ENCODE measurements around the gene ELMO1. TPM values are rescaled to one million over a fixed set of nuclear protein-coding genes. Genes with fewer than 3 reads are reported as not detected.
A peak's percentile ranks its signal among the peaks of the same experiment; 100 is the strongest.

ELMO1 gene
- total RNA-seq, 1 experiment from 2014 or later, result 21.7 TPM

- no peak for DNase-seq (ENCODE audit: low read depth)
Measured at GRCh38 chr7:37097983-37098382, 350.7 kb downstream of the ELMO1 start.

DNA sequence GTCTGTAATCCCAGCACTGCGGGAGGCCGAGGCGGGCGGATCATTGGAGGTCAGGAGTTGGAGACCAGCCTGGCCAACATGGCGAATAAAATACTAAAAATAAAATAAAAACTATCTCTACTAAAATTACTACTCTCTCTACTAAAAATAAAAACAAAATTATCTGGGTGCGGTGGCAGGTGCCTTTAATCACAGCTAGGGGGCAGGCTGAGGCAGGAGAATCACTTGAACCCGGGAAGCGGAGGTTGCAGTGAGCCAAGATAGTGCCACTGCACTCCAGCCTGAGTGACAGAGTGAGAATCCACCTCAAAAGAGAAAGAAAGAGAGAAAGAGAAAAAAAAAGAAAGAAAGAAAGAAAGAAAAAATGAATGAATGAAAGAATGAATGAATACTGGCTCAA is 351.4 kb downstream of the ELMO1 start:
- DNase-seq (ENCODE audit: low read depth), result no peak

DNA sequence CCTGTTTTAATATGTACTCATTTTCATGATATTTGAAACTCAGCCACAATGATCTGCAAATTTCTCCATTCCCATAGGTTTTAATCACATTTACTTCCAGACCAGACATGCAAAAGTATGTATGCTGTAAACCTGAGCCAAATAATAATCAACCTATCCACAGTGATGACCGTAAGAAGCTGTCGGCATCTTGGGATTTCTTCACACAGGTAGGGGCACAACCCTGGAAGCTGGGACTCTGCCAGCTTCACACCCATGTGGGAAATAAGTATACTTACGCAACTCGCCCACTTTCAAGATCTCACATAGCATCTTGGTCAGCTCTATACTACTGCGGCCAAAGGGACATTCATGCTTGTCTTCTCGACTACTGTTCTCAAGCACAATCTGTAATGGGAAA is 352.3 kb downstream of the ELMO1 start:
- DNase-seq (ENCODE audit: low read depth), result no peak

GRCh38 chr7:37095122-37095521 is 353.5 kb downstream of the ELMO1 start:
- DNase-seq (ENCODE audit: low read depth), result no peak

DNA sequence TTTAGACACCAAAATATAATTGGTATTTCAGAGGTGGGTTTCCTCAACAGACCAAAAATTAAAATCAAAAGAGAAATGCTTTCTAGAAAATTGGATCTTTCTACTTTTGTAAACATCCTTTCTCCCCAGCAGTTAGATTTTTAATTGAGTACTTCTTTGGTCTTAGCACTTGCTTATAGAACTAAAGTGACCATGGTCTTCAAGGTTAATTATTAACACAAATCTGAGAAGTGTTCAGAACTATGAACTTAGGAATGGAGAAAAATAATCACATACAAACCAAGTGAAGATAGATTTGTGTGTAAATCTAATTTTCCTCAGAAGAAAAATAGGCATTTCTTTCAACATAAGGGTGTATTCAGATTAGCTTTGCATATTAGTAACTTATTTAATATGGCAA is 355.4 kb downstream of the ELMO1 start:
- no peak for DNase-seq (ENCODE audit: low read depth)

DNA sequence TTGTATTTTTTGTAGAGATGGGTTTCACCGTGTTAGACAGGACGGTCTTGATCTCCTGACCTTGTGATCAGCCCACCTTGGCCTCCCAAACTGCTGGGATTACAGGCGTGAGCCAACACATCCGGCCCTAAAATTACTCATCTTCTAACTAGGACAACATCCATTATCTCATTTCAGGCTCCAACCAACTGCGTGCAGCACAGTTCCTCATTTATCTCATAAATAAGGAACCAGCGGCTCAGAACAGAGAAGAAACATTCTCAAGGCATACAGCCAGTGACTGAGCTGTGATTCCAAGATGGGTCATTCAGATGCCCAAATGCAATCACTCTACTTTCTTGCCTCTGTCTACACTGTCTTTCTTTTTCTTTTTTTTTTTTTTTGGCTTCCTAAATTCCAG is 356.1 kb downstream of the ELMO1 start:
- no peak for DNase-seq (ENCODE audit: low read depth)

DNA sequence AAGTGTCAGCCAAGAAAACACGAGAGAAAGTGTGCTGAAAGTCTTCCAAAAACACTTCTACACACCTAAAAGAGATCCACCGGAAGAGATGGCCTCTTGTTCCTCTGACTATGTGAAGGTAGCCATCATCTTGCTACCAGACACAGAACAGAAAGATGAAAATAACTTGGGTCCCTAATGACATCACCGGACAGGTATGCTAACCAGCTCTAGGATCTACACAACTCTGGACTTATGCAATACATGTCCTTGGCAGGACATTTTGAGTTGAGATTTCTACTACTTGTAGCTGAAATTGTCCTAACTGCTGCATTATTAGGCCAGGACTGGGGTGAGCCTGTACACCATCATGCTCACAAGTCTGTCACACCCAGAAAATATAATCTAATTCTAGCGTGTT is 358.7 kb downstream of the ELMO1 start:
- DNase-seq (ENCODE audit: low read depth), result peak; percentile 18

GRCh38 chr7:37085600-37085999 is 363.1 kb downstream of the ELMO1 start:
- no peak for DNase-seq (ENCODE audit: low read depth)

DNA sequence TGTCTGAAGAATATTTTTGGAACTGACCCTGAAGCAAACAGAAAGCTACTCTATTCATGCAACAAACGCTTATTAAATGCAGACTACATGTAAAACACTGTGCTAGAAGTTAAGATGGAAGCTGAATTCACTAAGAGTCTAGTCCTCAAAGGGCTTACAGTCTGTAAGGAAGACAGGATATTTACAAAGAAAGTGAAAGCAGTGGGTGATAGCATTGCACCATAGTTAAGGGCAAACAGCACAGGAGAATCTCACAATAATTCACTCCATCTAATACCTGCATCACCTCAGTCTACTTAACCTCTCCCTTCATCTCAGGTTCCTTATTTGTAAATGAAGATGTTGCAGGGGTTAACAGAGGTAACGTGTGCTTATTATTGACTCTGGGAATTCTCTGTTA is 364.4 kb downstream of the ELMO1 start:
- no peak for DNase-seq (ENCODE audit: low read depth)

GRCh38 chr7:37083311-37084096 is 365.2 kb downstream of the ELMO1 start:
- no peak for DNase-seq (ENCODE audit: low read depth)

GRCh38 chr7:37081436-37081835 is 367.2 kb downstream of the ELMO1 start:
- DNase-seq (ENCODE audit: low read depth), result peak; percentile 40

DNA sequence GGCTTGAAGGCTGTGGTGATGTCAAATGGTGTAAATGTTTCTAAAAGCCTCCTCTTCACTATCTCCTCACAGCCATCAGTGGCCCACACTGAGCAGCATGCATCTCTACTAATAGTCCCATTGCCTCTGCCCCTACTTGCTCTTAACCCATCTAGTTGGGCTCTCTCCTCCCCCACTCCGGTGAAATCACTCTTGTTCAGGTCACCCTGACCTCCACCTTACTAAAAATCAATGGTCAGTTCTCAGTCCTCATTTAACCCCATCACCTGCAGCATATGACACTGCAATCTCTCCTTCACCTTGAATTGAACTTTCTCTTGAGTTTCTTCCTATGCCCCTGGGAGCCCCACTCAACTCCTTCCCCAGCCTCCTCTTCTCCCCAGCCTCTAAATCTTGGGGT is 369.2 kb downstream of the ELMO1 start:
- no peak for DNase-seq (ENCODE audit: low read depth)

- no peak for DNase-seq (ENCODE audit: low read depth)
Measured at GRCh38 chr7:37076668-37077067, 372.0 kb downstream of the ELMO1 start.

- no peak for DNase-seq (ENCODE audit: low read depth)
Measured at GRCh38 chr7:37074370-37074769, 374.3 kb downstream of the ELMO1 start.

GRCh38 chr7:37071124-37071523 is 377.5 kb downstream of the ELMO1 start:
- no peak for DNase-seq (ENCODE audit: low read depth)

GRCh38 chr7:37070471-37070870 is 378.2 kb downstream of the ELMO1 start:
- no peak for DNase-seq (ENCODE audit: low read depth)

GRCh38 chr7:37070031-37070430 is 378.6 kb downstream of the ELMO1 start:
- no peak for DNase-seq (ENCODE audit: low read depth)

- no peak for DNase-seq (ENCODE audit: low read depth)
Measured at GRCh38 chr7:37069336-37069735, 379.3 kb downstream of the ELMO1 start.

DNA sequence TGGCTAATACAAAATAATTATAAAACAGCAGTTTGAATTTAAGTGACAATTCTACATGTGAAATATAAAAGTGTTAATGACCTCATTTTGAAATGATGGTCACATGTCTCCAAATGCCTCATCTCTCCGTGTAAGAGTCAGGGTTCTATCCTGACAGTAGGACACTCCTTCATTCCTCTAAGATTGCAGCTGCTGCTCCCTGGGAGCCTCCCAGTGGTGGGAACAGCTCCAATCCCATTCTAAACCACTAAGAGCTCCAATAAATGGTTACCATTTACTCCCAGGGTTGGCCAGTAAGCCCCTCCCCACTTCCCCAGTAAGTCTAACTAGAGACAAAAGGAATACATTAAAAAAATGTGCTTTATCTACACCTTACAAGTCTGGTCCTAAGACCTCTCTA is 379.8 kb downstream of the ELMO1 start:
- no peak for DNase-seq (ENCODE audit: low read depth)

- DNase-seq (ENCODE audit: low read depth), result no peak
Measured at GRCh38 chr7:37068038-37068437, 380.6 kb downstream of the ELMO1 start.

DNA sequence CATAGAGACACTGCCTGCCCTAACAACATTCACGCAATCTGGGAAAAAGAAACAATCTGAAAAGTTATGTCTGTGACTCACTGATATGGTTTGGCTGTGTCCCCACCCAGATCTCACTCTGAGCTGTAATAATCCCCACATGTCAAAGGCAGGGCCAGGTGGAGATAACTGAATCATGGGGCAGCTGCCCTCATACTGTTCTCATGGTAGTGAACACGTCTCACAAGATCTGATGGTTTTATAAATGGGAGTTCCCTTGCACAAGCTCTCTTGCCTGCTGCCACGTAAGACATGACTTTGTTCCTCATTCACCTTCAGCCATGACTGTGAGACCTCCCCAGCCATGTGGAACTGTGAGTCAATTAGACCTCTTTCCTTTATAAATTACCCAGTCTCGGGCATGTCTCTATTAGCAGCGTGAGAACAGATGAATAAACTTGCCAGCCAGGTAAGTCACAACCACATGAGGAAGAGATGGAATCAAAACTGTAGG is 382.8 kb downstream of the ELMO1 start:
- DNase-seq (ENCODE audit: low read depth), result peak; percentile 77

DNA sequence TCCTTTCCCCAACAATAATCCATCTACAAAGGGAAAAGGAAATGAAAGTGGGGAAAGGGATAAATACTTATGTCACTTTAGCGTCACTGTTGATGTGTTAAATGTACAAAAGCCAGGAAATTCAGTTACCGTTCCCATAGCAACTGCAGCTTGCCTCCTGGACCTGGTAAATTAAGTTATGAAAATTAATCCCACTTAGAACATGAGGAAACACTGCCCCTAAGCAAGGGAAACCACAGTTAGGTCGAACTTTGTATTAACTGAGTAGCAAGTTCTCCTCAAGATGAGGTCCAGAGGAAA is 386.2 kb downstream of the ELMO1 start:
- peak; percentile 25 for DNase-seq (ENCODE audit: low read depth)

DNA sequence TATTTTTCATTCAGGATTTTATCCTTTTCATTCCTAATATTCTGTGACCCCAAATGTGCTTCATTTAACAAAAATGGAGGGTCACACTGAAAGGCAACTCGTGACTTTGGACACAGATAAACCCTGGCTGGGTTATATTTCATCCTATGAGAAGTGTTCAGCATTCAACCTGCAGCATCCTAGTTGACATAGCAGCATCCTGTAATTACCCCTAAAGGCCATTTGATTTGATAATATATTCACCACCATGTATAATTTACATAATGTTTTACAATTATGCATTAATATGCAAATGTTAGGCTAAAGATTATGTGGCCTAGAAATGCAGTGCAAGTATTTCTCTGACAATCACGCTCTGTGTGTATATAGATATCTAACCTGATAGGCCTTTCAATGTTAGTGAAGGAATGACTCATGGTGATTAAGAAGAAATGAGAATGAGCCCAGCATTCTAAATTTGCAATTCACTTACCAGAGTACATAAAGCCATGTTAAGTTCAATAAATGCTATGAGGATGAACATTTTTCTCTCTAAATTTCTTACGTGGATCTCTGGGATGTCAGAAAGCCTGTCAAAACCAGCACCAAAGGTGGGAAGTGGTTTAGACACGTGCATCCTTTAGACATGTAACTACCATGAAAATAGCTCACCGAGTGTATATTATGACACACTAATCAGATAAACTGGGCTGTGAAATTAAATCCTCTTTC is 386.7 kb downstream of the ELMO1 start:
- DNase-seq (ENCODE audit: low read depth), result peak; percentile 34
